Esophagus muscularis mucosa (tissue), 4 donors: ENCODE data around the gene PDCD4. TPM values are rescaled to one million over a fixed set of nuclear protein-coding genes. Genes with fewer than 3 reads are reported as not detected.

Source experiments
- DNase-seq: peaks from one replicate; pipeline ENCODE4 v3.0.0-alpha.2; 2017; ENCODE audit errors: extremely low spot score
- H3K27ac ChIP-seq, 4 donors: fragments of 200-600 bp; sonication (generic); replicated peaks in 1 of 4; 1 replicate in 3 of 4; 2 replicates in 1 of 4; pipeline ENCODE4 v1.5.1; 2016 to 2019; ENCODE audit warnings: mild to moderate bottlenecking in 1 of 4
- H3K27me3 ChIP-seq, 4 donors: fragments of 200-600 bp; sonication (generic); one replicate each; pipeline versions ENCODE4 v1.5.1 to v1.6.0; 2016 to 2019
- H3K36me3 ChIP-seq, 4 donors: fragments of 200-600 bp; sonication (generic); one replicate each; pipeline ENCODE4 v1.5.1; 2016 to 2019
- H3K4me1 ChIP-seq, 4 donors: fragments of 200-600 bp; sonication (generic); one replicate each; pipeline ENCODE4 v1.5.1; 2016 to 2019
- H3K4me3 ChIP-seq, 4 donors: fragments of 200-600 bp; sonication (generic); 1 replicate in 2 of 4; 2 replicates in 2 of 4; pipeline ENCODE4 v1.5.1; 2016 to 2019; ENCODE audit warnings: mild to moderate bottlenecking in 4 of 4, moderate library complexity in 1 of 4
- H3K9me3 ChIP-seq, 4 donors: fragments of 200-600 bp; sonication (generic); 1 replicate in 3 of 4; 2 replicates in 1 of 4; pipeline ENCODE4 v1.5.1; 2016 to 2019
- EP300 ChIP-seq: sonication (generic); formaldehyde crosslinking; IDR thresholded peaks from one replicate; pipeline ENCODE4 v1.6.1; 2017; ENCODE audit warnings: antibody characterized with exemption
- POLR2A ChIP-seq: fragments of 450-650 bp; IDR thresholded peaks from one replicate; pipeline ENCODE4 v1.6.1; 2017; ENCODE audit warnings: antibody characterized with exemption, moderate library complexity, mild to moderate bottlenecking, low read depth
- POLR2AphosphoS5 ChIP-seq, 2 donors: sonication (generic); formaldehyde crosslinking; IDR thresholded peaks; one replicate each; pipeline ENCODE4 v1.6.1; 2017; ENCODE audit warnings: antibody characterized with exemption in 2 of 2
- WGBS: methylation state at CpG from one replicate; pipeline ENCODE4 v1.1.5; 2018; 5-methylcytosine and 5-hydroxymethylcytosine counted together
- intact Hi-C: fragments of 100-400 bp; cut with DNase I; formaldehyde crosslinking; loops from one replicate; pipeline ENCODE4 v1.15.1; 2023
- total RNA-seq, 4 donors: library from RNA; depleted of rRNA; stranded (reverse); fragments of >200 nt; gene quantifications; one replicate each; pipeline versions ENCODE4 v1.1.0 to v1.2.1, GENCODE V29; 2016
- TF ChIP-seq, protein P1 (sequence below), 3 experiments: fragments of 200-600 bp in 2 of 3; fragments of 450-650 bp in 1 of 3; sonication (generic) in 2 of 3; IDR thresholded peaks; one replicate each; pipeline ENCODE4 v1.5.1; 2017 to 2019; ENCODE audit warnings: antibody characterized with exemption in 3 of 3, mild to moderate bottlenecking in 2 of 3, moderate library complexity in 1 of 3

Gene PDCD4
- total RNA-seq, 4 donors from 2014 or later = 65.6 to 97.7 (median 78.3) TPM

DNA sequence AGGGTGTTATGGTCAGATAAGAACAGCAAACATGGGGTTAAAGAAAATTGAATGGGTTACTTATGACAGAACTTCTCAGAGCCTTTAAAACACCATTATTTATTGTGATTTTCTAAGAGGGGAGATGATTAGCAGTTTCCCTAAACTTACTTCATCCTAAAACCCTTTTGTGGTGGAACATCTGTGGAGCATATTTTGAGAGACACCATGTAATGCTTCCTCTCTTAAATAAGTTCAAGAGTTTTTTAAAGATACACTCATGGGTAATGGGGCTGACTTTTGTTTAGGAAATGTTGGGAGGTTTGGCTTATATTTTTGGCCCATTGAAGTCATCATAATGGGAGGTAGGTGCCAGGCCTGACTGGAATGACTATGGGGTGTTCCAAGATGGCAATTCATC is 8.4 kb upstream of the PDCD4 start:
- TF ChIP-seq EP300 = no peak
- TF ChIP-seq POLR2A = no peak
- no peak for TF ChIP-seq POLR2AphosphoS5 (IDR thresholded peaks at IDR 0.05)
- TF ChIP-seq, protein P1, sequence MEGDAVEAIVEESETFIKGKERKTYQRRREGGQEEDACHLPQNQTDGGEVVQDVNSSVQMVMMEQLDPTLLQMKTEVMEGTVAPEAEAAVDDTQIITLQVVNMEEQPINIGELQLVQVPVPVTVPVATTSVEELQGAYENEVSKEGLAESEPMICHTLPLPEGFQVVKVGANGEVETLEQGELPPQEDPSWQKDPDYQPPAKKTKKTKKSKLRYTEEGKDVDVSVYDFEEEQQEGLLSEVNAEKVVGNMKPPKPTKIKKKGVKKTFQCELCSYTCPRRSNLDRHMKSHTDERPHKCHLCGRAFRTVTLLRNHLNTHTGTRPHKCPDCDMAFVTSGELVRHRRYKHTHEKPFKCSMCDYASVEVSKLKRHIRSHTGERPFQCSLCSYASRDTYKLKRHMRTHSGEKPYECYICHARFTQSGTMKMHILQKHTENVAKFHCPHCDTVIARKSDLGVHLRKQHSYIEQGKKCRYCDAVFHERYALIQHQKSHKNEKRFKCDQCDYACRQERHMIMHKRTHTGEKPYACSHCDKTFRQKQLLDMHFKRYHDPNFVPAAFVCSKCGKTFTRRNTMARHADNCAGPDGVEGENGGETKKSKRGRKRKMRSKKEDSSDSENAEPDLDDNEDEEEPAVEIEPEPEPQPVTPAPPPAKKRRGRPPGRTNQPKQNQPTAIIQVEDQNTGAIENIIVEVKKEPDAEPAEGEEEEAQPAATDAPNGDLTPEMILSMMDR (IDR thresholded peaks at IDR 0.05) = no peak
- Histone ChIP-seq H3K36me3 (no peaks in the 10 kb centered on the region), H3K9me3 (no peaks in the 10 kb centered on the region), H3K4me3 (no peak overlapping the region), H3K4me1 (peaks cover 21 to 44% (median 32%) of the 10 kb centered on the region in 4 donors), H3K27me3 (no peaks in the 10 kb centered on the region), H3K27ac (no peak overlapping the region)
- DNase-seq = no peak
- intact Hi-C loops = no loop called here

DNA sequence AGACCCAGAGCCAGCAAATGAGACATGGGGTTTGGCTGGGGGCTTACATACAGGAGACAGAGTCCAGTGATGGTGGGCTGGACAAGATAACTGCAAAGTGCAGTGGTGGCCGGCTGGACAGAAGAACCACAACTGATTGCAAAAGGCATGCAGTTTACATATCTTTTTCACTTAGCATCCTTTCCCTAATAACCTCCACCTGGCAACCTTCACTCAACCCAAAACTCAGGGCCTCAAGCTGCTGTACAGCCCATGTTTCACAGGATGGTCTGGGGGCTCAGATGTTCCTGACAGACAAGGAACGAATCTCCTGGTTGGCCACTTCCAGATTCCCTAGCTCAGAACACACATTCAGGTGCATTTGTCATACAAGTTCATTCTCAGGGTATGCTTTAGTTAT is 7.8 kb upstream of the PDCD4 start:
- H3K9me3 ChIP-seq = no peaks in the 10 kb centered on the region
- peak overlapping the region in 1 of 4 donors; percentile 73 for H3K27ac ChIP-seq
- H3K36me3 ChIP-seq = no peaks in the 10 kb centered on the region
- no peaks in the 10 kb centered on the region for H3K27me3 ChIP-seq
- WGBS = 91% methylated on average over 2 of the region's 2 CpGs
- intact Hi-C loops = no loop called here
- no peak for DNase-seq
- H3K4me1 ChIP-seq = peaks cover 19 to 42% (median 29%) of the 10 kb centered on the region in 4 donors
- H3K4me3 ChIP-seq = no peak overlapping the region
- TF ChIP-seq, protein P1 (IDR thresholded peaks at IDR 0.05) = no peak
- TF ChIP-seq EP300 (no peak), POLR2A (no peak), POLR2AphosphoS5 (IDR thresholded peaks at IDR 0.05) (no peak)

DNA sequence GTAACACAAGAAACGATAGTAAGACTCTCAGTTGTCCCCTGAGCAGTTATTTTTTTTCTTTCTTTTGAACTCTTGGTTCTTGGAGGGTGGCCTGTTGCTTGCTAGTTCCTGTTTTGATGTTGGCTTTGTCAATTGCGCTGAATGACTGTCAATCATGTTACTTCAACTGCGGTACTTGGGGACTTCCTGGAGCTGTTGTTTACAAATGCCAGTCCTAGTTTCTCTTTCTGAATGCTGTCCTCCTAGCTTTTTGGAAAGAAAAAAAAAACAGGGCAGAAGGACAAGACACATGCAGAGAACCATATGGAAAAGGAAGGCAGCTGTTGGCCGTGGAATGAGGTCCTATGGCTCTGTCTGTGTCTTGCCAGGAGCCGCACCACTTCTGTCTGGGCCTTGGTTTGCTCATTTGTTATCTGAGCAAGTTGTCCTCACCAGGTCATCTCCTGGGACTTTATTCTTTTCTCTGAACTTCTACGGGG is 7.0 kb upstream of the PDCD4 start:
- Histone ChIP-seq H3K4me1 (peaks cover 11 to 34% (median 27%) of the 10 kb centered on the region in 4 donors), H3K27me3 (no peaks in the 10 kb centered on the region), H3K4me3 (peak overlapping the region in 2 of 4 donors; percentile 11 to 19), H3K27ac (peak overlapping the region; percentile 47 to 73 (median 68)), H3K9me3 (no peaks in the 10 kb centered on the region), H3K36me3 (no peaks in the 10 kb centered on the region)
- DNase-seq = no peak
- intact Hi-C loops = no loop called here
- TF ChIP-seq, protein P1 (IDR thresholded peaks at IDR 0.05) = no peak
- TF ChIP-seq EP300 (no peak), POLR2AphosphoS5 (IDR thresholded peaks at IDR 0.05) (no peak), POLR2A (no peak)
- WGBS = 49% methylated on average over 6 of the region's 6 CpGs

DNA sequence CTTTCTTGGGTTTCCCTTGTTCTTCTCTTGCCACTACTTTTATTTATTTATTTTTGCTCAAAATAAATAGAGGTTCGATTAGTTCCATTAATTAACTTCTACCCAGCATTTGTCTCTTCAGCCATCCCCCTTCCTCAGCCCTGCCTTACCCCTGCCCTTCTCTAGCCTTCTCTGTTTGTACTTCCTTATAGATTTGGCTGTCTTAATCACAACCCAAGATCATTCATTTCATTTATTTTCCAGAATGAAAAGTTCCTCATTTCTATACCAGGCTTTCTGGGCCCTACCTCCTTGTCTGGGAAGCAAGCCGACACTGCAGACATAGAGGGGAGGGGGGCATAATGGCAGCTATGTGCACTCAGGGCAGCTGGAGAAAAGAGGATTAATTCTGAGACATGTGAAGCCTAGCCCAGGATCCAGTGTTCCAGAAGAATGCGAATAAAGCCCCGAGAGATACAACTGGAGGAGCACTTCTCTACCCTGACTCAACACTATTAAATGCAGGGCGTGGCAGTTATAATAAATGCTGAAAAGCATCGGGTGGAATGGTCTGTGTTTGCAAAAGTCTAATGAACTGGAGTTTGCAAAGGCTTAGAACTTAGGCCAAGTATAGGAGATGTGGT is 6.4 kb upstream of the PDCD4 start:
- DNase-seq = no peak
- intact Hi-C loops = no loop called here
- Histone ChIP-seq H3K9me3 (no peaks in the 10 kb centered on the region), H3K27me3 (no peaks in the 10 kb centered on the region), H3K4me1 (peaks cover 7 to 28% (median 27%) of the 10 kb centered on the region in 4 donors), H3K4me3 (no peak overlapping the region), H3K36me3 (no peaks in the 10 kb centered on the region), H3K27ac (peak overlapping the region; percentile 47 to 73 (median 68))
- TF ChIP-seq POLR2AphosphoS5 (IDR thresholded peaks at IDR 0.05) (no peak), POLR2A (no peak), EP300 (no peak)
- TF ChIP-seq, protein P1 (IDR thresholded peaks at IDR 0.05) = no peak
- 52% methylated on average over 6 of the region's 6 CpGs for WGBS
